HL-60/S4 treated with retinoic acid at 250 ng/mL for 4 days and 3 days (cell line): Measurements from ENCODE around the gene CPN2.

Experiments used
- in situ Hi-C: fragments of 300-500 bp; cut with MboI; formaldehyde crosslinking; loops from 2 replicates; pipeline ENCODE4 v1.7.0; 2022; ENCODE audit warnings: low sequenced_read_pairs

The CPN2 gene, protein sequence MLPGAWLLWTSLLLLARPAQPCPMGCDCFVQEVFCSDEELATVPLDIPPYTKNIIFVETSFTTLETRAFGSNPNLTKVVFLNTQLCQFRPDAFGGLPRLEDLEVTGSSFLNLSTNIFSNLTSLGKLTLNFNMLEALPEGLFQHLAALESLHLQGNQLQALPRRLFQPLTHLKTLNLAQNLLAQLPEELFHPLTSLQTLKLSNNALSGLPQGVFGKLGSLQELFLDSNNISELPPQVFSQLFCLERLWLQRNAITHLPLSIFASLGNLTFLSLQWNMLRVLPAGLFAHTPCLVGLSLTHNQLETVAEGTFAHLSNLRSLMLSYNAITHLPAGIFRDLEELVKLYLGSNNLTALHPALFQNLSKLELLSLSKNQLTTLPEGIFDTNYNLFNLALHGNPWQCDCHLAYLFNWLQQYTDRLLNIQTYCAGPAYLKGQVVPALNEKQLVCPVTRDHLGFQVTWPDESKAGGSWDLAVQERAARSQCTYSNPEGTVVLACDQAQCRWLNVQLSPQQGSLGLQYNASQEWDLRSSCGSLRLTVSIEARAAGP

DNA sequence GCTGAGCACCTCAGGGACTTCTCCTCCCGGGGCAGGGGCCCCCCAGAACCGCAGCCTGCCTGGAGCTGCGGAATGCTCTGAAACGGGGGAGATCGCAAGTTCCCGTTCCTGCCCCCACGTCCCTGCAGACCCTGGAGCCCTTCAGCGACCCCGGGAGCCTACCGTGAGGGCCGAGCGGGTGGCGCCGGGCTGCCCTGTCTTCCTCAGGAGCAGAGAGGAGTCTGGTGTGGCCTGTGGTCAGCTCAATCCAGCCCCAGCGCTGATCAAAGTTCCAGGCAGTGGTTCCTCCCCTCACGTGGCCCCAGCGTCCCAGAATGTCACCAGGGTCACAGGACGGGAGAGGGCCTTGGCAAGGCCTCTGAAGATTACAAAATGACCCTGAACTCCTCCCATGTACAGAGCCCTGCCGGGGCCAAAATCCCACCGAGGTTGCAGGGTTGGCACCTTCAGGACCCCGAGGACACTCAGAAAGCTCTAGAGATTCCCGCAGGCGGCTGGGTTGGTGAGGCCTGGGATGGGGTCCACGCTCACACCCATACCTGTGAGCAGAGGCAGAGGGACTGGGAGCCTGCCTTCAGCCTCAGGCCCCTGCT lies at the start of gene CPN2:
Gene CPN2, minus strand, starts transcription at position 249 of the 593 bp plus-strand sequence. CDS start 8,626 bp downstream, outside the sequence.
- in situ Hi-C loops, result no loop called here

DNA sequence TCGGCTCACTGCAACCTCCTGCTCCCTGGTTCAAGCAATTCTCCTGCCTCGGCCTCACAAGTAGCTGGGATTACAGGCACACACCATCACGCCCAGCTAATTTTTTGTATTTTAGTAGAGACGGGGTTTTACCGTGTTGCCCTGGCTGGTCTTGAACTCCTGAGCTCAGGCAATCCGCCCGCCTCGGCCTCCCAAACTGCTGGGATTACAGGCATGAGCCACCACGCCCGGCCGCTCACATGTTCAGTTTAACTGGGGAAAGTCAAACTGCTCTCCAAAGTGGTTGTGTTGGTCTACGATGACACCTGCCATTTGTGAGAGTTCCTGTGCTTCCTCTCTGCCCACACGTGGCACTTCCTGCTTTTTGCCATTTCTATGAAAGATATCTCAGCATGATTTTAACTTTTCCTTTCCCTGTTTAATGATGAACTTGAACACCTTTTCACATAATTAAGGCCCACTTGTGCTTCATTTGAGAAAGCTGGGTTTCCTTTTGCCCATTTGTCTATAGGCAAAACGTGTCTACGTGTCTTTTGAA lies 48.8 kb upstream of the CPN2 start:
- in situ Hi-C loops, result no loop called here

DNA sequence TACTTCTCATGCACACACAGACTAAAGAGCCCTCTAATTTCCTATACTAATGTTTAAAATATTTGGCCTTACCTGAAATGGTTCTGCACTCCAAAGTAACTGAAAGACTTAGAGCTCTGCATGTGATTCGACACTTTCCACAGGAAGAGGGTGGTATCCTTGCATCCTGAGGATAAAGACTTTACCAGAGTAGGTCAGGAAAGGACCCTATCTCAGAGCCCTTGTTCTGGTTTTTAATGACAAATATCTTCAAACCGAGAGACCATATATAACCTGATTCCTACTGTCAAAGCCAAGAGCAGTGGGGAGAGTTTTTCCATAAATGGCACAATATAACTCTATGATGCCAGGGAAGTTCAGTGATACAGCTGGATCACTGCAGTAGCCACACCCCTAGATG lies 48.0 kb upstream of the CPN2 start, which contains the start of gene GP5:
Gene GP5, minus strand, starts transcription at position 101 of the 400 bp plus-strand sequence. CDS start 984 bp downstream, outside the sequence.
- in situ Hi-C loops, result no loop called here

DNA sequence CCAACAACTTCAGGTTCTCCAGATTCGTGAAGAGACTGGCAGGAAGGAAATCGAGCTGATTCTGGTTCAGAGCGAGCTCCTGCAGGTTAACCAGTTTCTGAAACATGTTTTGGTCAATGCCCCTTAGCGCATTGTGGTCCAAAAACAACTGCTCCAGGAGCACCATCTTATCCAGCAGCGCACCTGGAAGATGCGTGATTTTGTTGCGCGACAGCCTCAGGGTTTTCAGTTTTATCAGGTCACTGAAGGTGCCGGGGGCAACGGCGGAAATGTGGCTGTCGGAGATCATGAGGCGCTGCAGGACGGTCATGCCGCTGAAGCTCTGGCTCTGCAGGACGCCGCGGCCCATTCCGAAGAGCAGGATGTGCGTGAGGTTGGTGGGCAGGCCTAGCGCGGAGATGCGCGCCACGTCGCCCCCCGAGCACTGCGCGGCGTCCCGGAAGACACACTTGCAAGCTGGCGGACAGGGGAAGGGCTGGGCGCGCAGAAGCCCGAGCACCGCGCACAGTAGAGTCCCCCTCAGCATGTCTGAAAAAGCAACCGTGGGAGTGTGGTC lies 46.7 kb upstream of the CPN2 start:
- in situ Hi-C loops, result no loop called here

DNA sequence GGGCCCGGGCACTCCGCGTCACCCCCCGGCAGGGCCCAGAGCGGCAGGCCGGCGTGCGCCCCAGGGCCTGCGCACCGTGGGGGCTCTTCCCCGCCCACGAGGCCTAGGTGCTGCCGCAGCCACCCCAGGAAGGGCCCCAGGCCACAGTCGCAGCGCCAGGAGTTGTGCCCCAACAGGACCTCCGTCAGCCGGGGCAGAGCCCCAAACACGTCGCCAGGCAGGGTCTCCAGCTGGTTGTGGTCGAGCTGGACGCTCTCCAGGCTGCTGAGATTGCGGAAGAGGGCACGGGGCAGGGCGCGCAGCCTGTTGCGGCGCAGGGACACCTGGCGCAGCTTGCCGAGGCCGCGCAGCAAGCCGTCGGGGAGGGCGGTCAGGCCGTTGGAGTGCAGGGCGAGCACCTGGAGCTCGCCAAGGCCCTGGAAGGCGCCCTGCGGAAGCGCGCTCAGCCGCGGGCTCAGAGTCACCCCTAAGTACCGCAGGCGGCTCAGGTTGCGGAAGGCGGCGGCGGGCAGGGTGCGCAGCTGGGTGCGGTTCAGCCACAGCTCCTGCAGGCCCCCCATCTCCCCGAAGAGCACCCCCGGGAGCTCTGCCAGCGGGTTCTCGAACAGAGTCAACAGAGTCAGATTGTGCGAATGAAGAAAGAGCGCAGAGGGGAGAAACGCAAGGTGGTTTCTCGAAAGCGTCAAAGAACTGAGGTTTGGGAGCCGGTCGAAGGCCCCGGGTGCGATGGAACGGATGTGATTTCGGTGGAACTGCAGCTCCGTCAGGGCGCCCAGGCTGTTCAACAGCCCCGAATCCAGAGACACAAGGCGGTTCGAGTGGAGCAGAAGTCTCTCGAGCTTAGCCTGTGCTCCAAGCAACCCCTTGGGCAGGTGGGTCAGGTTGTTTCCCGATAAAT lies 46.0 kb upstream of the CPN2 start:
- in situ Hi-C loops, result no loop called here

DNA sequence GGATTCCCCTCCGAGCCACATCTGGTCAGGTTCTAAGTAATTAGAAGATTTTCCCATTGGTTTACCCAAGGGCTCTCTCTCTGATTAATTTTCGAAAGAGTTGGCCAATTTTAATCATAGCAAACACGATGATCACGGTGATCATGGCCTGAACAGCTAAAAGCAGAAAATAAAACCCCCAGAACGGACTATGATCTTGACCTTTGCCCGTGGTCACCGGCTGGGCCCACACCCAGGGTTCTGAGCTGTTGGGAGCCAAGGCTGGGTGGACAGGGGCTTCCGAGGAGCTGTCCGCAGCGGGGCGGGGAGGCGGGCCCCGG lies 45.4 kb upstream of the CPN2 start:
- in situ Hi-C loops, result no loop called here

DNA sequence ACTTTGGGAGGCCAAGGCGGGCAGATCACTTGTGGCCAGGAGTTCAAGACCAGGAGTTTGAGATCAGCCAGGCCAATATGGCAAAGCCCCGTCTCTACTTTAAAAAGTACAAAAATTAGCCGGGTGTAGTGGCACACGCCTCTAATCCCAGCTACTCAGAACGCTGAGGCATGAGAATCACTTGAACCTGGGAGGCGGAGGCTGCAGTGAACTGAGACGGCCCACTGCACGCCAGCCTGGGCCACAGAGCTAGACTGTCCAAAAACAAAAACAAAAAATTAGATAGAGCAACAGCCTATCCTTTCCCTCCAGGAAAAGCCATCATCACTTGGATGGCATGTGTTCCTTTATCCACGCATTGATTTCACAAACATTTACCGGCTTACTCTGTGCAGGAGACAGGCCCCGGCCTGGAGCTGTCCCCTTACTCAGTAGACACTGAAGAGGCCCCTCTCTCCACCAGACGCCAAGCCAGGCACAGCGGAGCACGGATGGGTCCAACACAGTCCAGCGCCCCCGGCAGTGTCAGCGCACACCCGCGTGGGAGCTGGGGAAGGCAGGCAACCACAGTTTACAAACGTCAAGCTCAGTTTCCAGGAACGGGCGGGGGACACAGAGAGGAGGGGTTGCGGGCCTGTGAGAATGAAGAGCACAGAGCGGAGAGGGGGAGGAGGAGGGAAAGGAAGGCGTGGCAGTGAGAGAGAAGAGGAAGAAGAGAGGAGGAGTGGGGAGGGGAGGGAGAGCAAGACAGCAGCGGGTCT lies 44.8 kb upstream of the CPN2 start:
- in situ Hi-C loops, result no loop called here

DNA sequence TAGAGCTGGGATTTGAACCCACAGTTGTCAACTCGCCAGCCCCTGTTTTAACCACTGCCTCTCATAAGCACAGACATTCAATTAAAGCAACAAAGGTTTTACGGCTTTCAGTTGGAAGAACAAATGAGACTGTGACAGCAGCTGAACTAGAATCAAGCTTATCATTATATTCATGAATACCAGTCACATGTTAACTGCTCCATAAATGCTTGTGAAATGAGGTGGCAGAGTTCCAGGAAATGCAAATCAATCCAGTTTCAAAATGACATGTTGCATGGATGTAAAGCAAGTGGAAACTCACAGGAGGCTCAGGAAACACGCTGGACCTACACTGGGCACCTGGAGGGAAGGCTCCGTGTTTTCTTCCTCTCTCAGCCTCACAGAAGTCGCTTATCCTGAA lies 44.1 kb upstream of the CPN2 start:
- in situ Hi-C loops, result no loop called here

DNA sequence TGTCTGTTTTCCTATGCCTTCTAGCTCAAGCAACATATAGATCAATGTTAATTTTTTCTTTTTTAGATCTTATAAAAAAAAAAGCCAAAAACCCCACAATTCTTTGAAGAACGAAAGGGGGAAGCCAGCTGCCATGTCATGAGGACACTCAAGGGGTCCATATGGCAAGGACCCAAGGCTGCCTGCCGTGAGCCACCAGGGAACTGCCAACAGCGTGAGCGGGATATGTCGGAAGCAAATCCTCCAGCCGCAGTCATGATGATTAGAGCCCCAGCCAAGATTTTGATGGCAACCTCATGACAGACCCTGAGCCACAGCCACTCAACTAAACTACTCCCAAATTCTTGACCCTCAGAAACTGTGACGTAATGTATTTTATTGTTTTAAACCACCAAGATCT lies 41.4 kb upstream of the CPN2 start:
- in situ Hi-C loops, result no loop called here

DNA sequence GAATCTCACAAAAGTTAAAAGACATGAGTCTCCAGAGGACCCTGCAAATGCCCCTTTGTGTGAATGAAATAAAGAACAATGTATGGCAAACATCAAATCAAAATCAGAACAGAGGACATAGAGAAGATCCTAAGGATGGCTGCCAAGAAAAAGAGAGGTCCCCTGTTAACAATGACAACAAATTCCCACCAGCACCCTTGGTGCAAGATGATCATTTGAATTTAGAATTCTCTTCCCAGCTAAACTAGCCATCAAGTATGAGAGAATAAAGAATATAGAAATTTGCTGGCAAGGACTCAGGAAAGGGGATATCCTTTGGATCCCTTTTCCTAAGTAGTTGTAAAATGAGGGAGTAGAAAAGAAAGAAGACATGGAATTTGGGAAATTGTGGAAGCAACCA lies 39.7 kb upstream of the CPN2 start:
- in situ Hi-C loops, result no loop called here

DNA sequence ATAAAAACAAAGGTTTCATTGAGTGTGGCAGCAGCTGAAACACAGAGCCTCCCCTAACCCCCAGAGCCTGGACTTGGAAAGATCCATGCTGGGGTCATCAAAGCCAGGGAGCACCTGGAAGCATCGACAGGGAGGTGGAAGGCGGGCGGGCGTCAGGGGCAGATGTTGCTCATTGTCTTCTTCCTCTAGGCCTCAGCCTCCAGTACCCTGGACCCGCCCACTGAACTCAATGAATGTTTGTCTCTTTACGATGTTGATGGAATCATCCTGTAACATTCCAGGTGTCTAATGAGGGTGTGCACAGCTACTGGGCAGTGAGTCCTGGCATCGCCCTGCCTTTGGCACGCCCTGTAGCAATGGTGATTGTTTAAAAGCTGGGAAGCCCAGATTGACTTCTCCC lies 38.1 kb upstream of the CPN2 start:
- in situ Hi-C loops, result no loop called here

DNA sequence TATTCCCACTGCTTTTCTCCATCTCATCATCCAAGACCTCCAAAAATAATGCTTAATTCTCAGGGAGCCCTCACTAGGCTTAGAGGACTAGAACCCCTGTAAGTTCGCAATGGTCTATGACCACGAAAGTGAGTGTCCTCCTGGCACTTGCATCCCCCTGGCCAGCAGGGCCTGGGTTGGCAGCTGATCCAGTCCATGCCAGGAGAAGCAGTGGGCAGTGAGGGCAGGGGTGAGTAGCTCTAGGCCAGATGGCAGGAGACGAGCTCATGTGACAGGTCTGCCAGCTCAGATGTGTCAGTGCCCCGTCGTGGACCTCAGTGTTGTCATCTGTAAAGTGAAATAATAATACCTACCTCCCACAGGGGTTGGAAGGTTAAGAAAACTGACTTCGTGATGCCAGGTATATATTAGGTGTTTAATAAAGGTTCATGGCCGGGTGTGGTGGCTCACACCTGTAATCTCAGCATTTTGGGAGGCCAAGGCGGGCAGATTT lies 36.8 kb upstream of the CPN2 start:
- in situ Hi-C loops, result no loop called here

DNA sequence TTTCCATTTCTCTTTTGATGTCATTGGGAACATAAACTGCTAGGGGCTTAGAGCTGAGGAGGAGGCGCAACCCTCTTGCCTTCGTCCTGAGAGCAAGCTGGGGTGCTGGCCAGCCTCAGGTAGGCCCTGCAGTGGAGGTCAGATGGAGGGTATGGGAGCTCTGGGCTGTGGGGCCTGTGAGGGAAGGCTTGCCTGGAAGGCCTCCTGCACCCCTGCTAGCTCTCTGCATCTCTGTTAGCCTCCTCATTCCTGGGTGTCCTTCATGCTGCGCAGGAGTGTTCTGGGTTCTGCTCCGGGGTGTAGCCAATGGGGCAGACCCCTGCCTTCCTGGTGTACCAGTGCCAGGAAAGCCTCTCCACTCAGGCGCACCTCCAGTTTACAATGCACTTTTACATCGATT lies 36.1 kb upstream of the CPN2 start:
- in situ Hi-C loops, result no loop called here

DNA sequence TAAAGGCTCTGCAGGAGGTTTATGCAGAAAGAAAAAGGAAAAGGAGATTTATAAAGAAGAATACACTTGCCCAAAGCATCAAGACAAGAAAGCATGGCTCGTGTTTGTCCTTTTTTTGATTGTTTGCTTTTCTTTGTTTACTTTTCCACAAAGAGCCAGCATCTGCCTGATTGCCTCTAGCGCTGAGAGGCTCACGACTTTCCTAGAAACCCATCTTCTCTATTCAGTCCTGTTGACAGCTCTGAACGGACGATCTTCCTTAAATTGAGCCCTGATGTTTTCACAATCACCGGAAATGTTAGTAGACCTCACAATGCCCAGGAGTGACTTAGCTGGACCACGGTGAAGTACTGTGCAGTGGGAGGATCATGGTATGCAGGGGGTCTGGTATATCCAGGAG lies 35.5 kb upstream of the CPN2 start:
- in situ Hi-C loops, result no loop called here

DNA sequence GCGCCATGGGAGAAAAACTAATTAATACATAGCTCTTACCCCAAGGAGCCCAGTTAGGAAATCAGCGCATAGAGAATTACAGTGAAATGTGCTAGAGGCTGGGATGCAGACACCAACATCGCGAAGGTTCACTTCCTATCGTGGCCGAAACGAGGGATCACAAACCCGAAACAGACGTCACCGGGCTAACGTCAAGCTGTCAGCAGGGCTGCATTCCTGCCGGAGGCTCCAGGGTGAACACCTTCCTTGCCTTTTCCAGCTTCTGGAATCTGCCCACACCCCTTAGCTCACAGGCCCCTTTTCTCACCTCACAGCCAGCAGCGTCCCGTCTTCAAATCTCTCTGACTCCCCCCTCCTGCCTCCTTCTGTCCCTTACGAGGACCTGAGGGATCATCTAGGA lies 34.9 kb upstream of the CPN2 start:
- in situ Hi-C loops, result no loop called here

DNA sequence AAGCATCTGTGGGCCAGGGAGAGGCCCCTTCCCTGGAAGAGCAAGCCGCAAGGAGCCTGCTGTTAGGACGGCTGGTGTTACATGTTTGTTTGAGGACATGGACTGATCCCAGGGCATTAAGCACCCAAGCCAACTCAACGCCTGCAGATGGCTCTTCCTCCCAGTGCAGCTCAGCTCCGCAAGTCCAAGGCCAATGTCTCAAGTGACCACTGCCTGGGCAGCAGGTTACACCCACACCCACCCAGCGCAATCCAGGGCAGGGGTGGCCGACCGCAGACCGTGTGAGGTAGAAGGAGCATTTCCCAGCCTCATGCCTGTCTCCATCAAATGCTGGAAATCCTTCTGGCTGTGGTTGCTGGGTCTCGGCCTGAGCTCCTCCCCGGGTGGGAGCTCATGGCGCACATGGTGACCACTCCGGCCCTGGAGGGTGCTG lies 33.5 kb upstream of the CPN2 start:
- in situ Hi-C loops, result no loop called here

DNA sequence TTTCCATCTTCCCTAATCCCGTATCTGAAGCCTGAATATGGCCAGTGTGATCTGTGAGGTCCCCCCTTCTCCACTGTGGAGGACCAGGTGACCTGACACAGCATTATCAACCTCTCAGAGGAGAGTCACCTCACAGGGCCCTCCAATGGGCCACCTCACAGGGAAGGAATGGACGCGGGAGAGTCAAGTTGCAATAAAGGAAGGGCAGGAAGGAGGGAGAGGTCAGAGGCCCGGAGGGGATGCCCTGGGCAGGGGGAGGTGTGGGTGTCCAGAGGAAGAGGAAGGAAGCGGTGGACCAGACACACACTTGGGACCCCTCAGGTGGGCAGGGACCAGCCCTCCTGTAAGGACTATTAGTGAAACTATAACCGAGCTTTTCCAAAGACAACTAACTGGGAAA lies 33.0 kb upstream of the CPN2 start:
- in situ Hi-C loops, result no loop called here

DNA sequence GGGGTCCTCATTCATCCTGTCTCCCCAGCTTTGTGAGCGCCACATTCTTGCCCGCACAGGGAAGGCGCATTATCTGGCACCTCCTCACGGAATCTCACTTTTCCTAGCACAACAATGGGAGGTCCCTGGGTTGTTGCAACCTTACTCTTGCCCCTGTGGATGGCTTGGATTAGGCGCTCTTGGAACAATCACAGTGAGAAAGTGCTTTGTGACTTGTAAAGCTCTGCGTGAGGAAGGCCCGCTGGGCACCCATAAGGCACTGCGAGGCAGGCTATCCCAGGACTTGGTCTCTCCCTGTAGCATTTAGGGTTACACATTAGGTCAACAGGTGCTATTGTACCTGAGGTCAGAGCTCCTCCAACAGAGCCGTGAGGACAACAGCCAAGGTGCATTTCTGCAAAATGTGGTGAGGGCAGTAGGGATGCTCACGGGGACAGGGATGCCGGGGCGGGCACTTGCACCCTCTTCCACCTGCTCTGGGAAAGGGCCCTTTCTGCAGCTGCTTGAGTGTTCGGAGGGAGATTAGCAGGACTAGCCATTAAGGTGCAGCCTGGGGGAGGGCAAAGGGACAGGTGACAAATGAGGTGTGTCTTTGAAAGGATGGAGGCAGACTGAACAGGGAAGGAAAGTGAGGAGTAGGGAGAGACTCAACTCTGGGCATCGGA lies 32.3 kb upstream of the CPN2 start:
- in situ Hi-C loops, result no loop called here

DNA sequence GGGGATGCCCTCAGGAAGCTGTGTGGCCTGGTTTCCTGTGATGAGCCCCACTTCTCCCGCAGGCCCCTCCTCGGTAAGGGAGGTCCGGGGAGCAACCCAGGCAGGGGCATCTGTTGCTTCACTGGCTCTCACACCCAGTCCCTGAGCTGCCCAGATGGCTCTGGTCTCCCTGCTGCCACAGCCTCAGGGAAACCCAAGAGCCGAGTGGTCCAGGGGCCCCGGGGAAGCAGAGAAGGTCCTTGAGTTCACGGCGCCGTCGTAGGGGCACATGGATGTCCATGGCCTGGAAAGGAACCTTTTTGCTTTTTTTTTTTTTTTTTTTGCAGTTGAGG lies 31.7 kb upstream of the CPN2 start:
- in situ Hi-C loops, result no loop called here
